ENCODE measurements around the gene DPY19L1.
"Not testable (repeated sequence)": the region's sequence is repeated elsewhere in the genome, so short reads cannot be mapped to it uniquely, and the experiment has no call there.

DNA sequence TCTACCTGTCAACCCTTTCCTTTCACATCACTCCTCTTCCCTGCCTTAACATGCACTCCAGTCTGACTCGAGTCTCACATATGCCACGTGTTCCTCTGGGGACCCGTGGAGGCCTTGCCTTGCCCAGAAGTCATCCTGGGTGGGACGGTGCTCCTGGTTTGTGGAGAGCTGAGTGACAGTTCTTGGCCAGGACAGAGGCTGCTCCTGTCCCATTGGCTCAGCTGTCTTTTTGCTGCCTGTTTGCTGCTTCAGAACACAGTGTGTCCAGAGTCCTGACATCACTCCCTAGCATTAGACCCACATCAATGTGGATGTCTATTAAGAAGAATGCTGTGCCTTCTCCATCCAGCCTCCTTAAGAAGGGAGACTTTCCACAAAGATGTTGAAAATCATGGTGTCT is 116.8 kb downstream of the DPY19L1 start:
- not testable (repeated sequence) for TF ChIP-seq CTCF, POLR2A (IDR thresholded peaks at IDR 0.05)
